Spinal cord (tissue), 10 donors: ENCODE data around the gene ATG5. TPM values are rescaled to one million over a fixed set of nuclear protein-coding genes. Genes with fewer than 3 reads are reported as not detected.

Experiments
- DNase-seq, 6 donors: peaks; one replicate each; pipeline versions ENCODE4 v3.0.0 to v3.0.0-alpha.2; 2013 to 2015; ENCODE audit warnings: low spot score in 6 of 6, low read depth in 4 of 6
- H3K27ac ChIP-seq: one replicate; pipeline ENCODE4 v1.5.1; 2013; ENCODE audit warnings: low read depth, low read length, control low read depth
- H3K27me3 ChIP-seq: one replicate; pipeline ENCODE4 v1.6.1; 2013; ENCODE audit warnings: low read length; ENCODE audit not compliant: control insufficient read depth, insufficient read depth
- H3K36me3 ChIP-seq: one replicate; pipeline ENCODE4 v1.6.1; 2013; ENCODE audit warnings: low read length; ENCODE audit not compliant: control insufficient read depth, insufficient read depth
- H3K4me1 ChIP-seq: one replicate; pipeline ENCODE4 v1.6.1; 2013; ENCODE audit warnings: low read length; ENCODE audit not compliant: control insufficient read depth, insufficient read depth
- H3K4me3 ChIP-seq: one replicate; pipeline ENCODE4 v1.5.1; 2013; ENCODE audit warnings: low read depth, low read length, control low read depth
- H3K9me3 ChIP-seq: one replicate; pipeline ENCODE4 v1.6.1; 2013; ENCODE audit warnings: low read length; ENCODE audit not compliant: control insufficient read depth, insufficient read depth
- WGBS: methylation state at CpG from one replicate; pipeline ENCODE4 v1.1.5; 2013; ENCODE audit warnings: missing lambda C conversion rate; ENCODE audit not compliant: insufficient coverage; 5-methylcytosine and 5-hydroxymethylcytosine counted together
- polyA plus RNA-seq, 2 donors: library from polyadenylated mRNA; unstranded; fragments of 120-200 nt; gene quantifications; one replicate each; pipeline ENCODE4 v1.2.1, GENCODE V29; 2013; ENCODE audit not compliant: insufficient read length in 2 of 2
- total RNA-seq, 2 donors: library from RNA; depleted of rRNA in 1 of 2; stranded (reverse); fragments of 120-200 nt in 1 of 2; fragments of >200 nt in 1 of 2; gene quantifications; one replicate each; pipeline versions ENCODE4 v1.2.3 to v1.2.4, GENCODE V29; 2013 to 2014
- donor health status: healthy.

Gene ATG5
- total and polyA plus RNA-seq, 4 donors, result 29.1 to 63.8 (median 35.4) TPM

DNA sequence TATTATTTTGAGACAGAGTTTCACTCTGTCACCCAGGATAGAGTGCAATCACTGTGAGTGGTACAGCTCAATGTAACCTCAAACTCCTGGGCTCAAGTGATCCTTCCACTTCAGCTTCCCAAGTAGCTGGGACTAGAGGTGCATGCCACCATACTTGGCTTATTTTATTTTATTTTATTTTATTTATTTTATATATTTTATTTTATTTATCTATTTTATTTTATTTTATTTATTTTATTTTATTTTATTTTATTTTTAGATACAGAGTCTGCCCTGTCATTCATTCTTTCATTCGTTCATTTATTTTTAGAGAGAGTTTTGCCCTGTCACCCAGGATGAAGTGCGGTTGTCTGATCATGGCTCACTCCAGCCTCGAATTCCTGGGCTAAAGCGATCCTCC is 35.5 kb downstream of the ATG5 start:
- no peaks in the 10 kb centered on the region for H3K9me3 ChIP-seq
- H3K27me3 ChIP-seq, result no peaks in the 10 kb centered on the region
- H3K4me1 ChIP-seq, result no peaks in the 10 kb centered on the region
- H3K36me3 ChIP-seq, result no peaks in the 10 kb centered on the region
- 93% methylated on average over 4 of the region's 4 CpGs for WGBS
- no peak for DNase-seq
- H3K27ac ChIP-seq, result no peak overlapping the region
- no peak overlapping the region for H3K4me3 ChIP-seq

DNA sequence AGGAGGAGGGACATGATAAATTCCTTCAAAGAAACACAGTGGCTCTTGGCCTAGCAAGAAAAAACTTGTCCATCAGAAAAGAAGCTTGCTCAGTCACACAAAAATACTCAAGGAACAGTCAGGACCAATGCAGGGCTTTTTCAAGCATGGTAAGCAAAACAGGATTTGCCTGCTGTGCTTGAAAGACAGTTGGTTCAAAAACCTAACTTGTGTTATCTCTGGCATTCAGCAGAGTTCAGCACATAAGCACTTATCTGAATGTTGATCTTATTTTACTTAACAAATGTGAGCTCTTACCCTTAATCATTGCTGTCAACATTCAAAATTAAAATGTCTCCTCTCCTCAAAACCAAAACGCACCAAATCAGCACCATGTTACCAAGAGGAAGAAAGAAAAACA is 38.3 kb downstream of the ATG5 start:
- DNase-seq, result no peak
- Histone ChIP-seq H3K4me3 (no peak overlapping the region), H3K4me1 (no peaks in the 10 kb centered on the region), H3K27ac (no peak overlapping the region), H3K36me3 (no peaks in the 10 kb centered on the region), H3K27me3 (no peaks in the 10 kb centered on the region), H3K9me3 (no peaks in the 10 kb centered on the region)
- no CpG with 5 or more reads among the region's 1 CpG for WGBS

DNA sequence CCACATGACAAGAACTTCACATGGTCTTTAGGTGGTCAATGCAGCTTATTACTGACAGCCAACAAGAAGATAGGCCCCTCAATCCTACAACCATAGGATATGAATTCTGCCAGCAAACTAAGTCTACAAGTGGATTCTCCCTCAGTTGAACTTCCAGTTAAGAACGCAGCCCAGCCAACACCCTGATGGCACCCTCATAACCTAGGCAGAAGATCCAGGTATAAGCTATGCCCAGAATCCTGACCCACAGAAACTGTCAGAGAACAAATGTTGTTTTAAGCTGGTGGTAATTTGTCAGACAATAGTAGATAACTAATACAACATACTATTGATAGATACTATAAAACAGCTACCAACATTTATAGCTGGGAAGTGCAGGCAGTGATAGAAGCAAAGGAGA is 38.8 kb downstream of the ATG5 start:
- no peaks in the 10 kb centered on the region for H3K9me3 ChIP-seq
- H3K36me3 ChIP-seq, result no peaks in the 10 kb centered on the region
- H3K4me3 ChIP-seq, result no peak overlapping the region
- no peaks in the 10 kb centered on the region for H3K4me1 ChIP-seq
- H3K27ac ChIP-seq, result no peak overlapping the region
- DNase-seq, result no peak
- no peaks in the 10 kb centered on the region for H3K27me3 ChIP-seq
- 100% methylated on average over 1 of the region's 1 CpG for WGBS

DNA sequence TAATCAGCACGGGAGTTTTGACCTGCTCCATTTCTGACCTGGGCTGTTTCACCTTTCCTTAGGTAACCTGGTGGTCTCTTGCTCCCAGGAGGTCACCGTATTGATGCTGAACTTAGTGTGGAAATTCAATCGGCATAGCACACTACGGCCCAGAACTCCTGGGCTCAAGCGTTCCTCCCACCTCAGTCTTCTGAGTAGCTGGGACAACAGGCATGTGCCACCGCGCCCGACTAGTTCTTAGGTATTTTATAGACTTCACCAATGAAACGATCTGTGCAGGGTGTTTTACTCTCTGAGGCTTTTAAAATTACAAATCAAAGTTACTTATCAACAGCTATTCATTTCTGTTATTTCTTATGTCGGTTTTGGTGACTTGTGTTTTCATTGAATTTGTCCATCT is 42.1 kb downstream of the ATG5 start:
- Histone ChIP-seq H3K27me3 (no peaks in the 10 kb centered on the region), H3K9me3 (no peaks in the 10 kb centered on the region), H3K4me1 (no peaks in the 10 kb centered on the region), H3K4me3 (no peak overlapping the region), H3K27ac (no peak overlapping the region), H3K36me3 (no peaks in the 10 kb centered on the region)
- 96% methylated on average over 5 of the region's 10 CpGs for WGBS
- no peak for DNase-seq

DNA sequence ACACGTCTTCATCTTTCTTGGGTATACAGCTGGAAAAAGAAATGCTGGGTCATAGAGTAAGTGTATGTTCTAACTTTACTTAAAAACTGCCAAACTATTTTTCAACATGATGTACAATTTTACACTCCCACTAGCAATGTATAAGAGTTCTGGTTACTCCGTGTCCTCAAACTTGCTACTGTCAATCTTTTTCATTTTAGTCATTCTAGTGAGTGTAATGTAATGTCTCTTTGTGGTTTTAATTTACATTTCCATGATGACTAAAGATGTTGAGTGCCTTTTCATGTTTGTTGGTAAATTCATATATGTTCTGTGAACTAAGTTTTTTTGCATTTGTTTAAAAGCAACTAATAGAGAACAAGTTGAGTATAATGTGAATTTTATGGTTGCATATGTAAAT is 43.9 kb downstream of the ATG5 start:
- no peaks in the 10 kb centered on the region for H3K27me3 ChIP-seq
- H3K4me1 ChIP-seq, result no peaks in the 10 kb centered on the region
- WGBS, result no CpG with 5 or more reads among the region's 2 CpGs
- no peak overlapping the region for H3K27ac ChIP-seq
- H3K9me3 ChIP-seq, result no peaks in the 10 kb centered on the region
- H3K36me3 ChIP-seq, result no peaks in the 10 kb centered on the region
- no peak overlapping the region for H3K4me3 ChIP-seq
- no peak for DNase-seq

DNA sequence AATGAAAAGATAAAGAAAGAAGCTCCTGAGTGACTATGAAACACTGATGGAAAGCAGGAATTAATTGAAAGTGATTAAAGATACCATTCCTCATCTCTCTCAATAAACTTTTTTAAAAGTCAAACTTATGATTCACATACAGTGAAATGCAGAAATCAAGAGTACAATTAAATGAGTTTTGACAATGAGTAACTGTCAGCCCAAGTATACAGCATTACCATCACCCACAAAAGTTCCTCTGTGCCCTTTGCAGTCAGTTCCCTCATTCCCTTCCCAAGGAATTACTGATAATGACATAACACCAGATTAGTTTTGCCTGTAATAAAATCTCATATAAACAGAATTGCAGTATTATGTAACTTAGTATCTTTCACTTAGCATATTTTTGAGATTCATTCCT is 44.5 kb downstream of the ATG5 start:
- H3K36me3 ChIP-seq, result no peaks in the 10 kb centered on the region
- no peak overlapping the region for H3K4me3 ChIP-seq
- H3K4me1 ChIP-seq, result no peaks in the 10 kb centered on the region
- no peak for DNase-seq
- no peaks in the 10 kb centered on the region for H3K27me3 ChIP-seq
- H3K9me3 ChIP-seq, result no peaks in the 10 kb centered on the region
- no peak overlapping the region for H3K27ac ChIP-seq

DNA sequence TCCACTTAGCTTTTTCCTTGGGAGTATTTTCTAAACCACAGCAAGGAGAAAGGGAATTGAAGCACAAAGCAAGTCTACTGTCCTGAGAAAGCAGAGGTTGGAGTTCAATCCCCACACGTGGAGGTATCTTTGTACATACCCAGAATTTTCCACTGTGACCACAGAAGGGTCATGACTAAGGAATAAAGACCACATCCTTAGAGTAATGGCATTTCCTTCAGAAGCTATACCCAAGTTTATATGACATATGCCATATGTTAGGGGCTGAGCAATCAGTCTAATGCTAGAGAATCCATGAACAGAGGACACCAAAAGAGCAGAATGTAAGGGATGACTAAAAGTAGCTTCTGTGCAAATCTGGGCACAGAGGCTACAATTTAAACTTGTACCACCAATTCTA is 46.4 kb downstream of the ATG5 start:
- Histone ChIP-seq H3K4me1 (no peaks in the 10 kb centered on the region), H3K27me3 (no peaks in the 10 kb centered on the region), H3K36me3 (no peaks in the 10 kb centered on the region), H3K27ac (no peak overlapping the region), H3K4me3 (no peak overlapping the region), H3K9me3 (no peaks in the 10 kb centered on the region)
- no CpG with 5 or more reads among the region's 1 CpG for WGBS
- DNase-seq, result no peak

DNA sequence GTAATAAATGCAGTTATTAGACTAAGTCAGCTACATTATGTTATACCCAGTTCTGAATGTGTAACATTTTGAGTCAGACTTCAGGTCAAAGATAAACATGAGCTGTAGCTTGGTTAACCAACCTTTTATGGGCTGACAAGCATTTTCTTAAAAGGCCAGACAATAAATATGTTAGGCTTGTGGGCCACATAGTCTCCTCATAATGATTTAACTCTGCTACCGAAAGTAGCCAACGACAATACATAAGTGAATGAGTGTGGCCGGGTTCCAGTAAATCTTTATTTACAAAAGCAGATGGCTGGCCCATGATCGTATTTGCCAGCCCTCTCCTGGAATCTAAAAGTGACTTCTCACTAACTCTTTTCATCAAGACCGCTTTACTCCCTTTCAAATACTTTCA is 49.9 kb downstream of the ATG5 start:
- no peak for DNase-seq

DNA sequence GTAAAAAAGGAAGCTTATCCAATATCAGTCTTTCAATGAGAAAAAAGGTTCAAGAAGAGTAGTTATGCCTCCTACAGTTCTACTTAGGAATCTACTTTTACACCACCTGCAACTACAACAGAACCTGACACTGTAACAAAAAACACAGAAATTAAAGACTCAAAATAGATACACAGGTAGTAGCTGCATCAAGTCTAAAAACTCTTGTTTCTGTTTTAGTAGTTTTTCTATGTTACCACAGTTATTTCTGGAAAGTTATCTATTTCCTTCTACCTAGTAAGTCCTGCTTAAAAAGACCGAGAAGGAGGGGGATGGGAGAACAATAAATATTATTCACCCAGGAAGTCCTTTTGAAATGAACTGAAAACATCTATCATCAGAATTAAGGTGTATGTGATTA is 52.5 kb downstream of the ATG5 start:
- H3K9me3 ChIP-seq, result peaks cover 2% of the 10 kb centered on the region
- no peaks in the 10 kb centered on the region for H3K27me3 ChIP-seq
- peaks cover 4% of the 10 kb centered on the region for H3K36me3 ChIP-seq
- DNase-seq, result no peak
- no peak overlapping the region for H3K4me3 ChIP-seq
- WGBS, result no CpG with 5 or more reads among the region's 1 CpG
- H3K27ac ChIP-seq, result no peak overlapping the region
- H3K4me1 ChIP-seq, result no peaks in the 10 kb centered on the region

More for the DNA sequence above, 49.9 kb downstream of the ATG5 start:
- Histone ChIP-seq H3K27me3 (no peaks in the 10 kb centered on the region), H3K9me3 (no peaks in the 10 kb centered on the region), H3K27ac (no peak overlapping the region), H3K4me1 (no peaks in the 10 kb centered on the region), H3K4me3 (no peak overlapping the region), H3K36me3 (no peaks in the 10 kb centered on the region)
- 80% methylated on average over 1 of the region's 5 CpGs for WGBS

DNA sequence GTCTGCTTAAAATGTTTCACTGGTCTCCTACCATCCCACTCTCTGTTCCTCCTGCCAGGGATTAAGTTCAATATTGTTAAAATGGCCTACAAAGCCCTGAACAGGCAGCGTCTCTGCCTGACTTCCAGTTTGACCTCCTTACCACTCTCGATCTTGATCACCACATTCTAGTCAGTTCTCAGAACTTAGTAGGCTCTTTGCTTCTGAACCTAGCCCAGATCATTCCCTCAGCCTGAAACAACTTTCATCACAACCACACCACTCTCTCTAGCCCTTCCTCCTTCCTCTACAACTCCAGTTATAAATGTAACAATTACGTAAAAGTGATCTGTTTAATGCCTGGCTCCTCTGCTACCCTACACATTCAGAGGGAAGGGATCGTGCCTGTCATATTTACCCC is 53.3 kb downstream of the ATG5 start:
- DNase-seq, result no peak
- no peak overlapping the region for H3K4me3 ChIP-seq
- no peaks in the 10 kb centered on the region for H3K27me3 ChIP-seq
- no peak overlapping the region for H3K27ac ChIP-seq
- WGBS, result 92% methylated on average over 3 of the region's 4 CpGs
- peaks cover 3% of the 10 kb centered on the region for H3K9me3 ChIP-seq
- H3K36me3 ChIP-seq, result peaks cover 4% of the 10 kb centered on the region
- H3K4me1 ChIP-seq, result no peaks in the 10 kb centered on the region
